ENCODE results near the gene FREY1.

Gene FREY1

GRCh38 chr11:45872651-45873356, 34.3 kb downstream of the FREY1 start:
- Histone ChIP-seq H3K4me3 (ENCODE audit: low read length, poor library complexity, severe bottlenecking) (no peak overlapping the region), H2AFZ (ENCODE audit: low read length) (no peak overlapping the region), H3K9ac (ENCODE audit: low read depth, low read length, poor library complexity, severe bottlenecking) (no peak overlapping the region), H3K36me3 (ENCODE audit: insufficient read depth, low read length) (peaks cover 65% of the 10 kb centered on the region; the same call in 1 of the 2 replicates), H3F3A (ENCODE audit: low read depth) (no peaks in the 10 kb centered on the region), H3K4me2 (ENCODE audit: low read depth, low read length, poor library complexity, severe bottlenecking) (no peak overlapping the region), H3K4me1 (ENCODE audit: insufficient read depth, low read length, poor library complexity, severe bottlenecking) (peaks cover 6% of the 10 kb centered on the region), H4K20me1 (ENCODE audit: insufficient read depth, low read length, poor library complexity, severe bottlenecking) (no peaks in the 10 kb centered on the region), H3K9me3 (ENCODE audit: insufficient read depth, low read depth, low read length) (no peaks in the 10 kb centered on the region), H3K79me2 (ENCODE audit: insufficient read depth, low read length) (no peaks in the 10 kb centered on the region), H3K9me2 (replicated peaks; ENCODE audit: low read depth, low read length) (no peaks in the 10 kb centered on the region), H3K27me3 (ENCODE audit: insufficient read depth, low read length, poor library complexity, severe bottlenecking) (no peaks in the 10 kb centered on the region)
- TF ChIP-seq CTCF (conservative IDR thresholded peaks at IDR 0.05; ENCODE audit: low read length) (peak; percentile 71), EZH2phosphoT487 (IDR thresholded peaks at IDR 0.05; ENCODE audit: borderline replicate concordance) (no peak)

GRCh38 chr11:45871638-45872037, 35.4 kb downstream of the FREY1 start:
- Histone ChIP-seq H3K4me2 (ENCODE audit: low read depth, low read length, poor library complexity, severe bottlenecking) (no peak overlapping the region), H3K9ac (ENCODE audit: low read depth, low read length, poor library complexity, severe bottlenecking) (no peak overlapping the region), H3K36me3 (ENCODE audit: insufficient read depth, low read length) (peaks cover 74% of the 10 kb centered on the region; the same call in 1 of the 2 replicates), H3K27me3 (ENCODE audit: insufficient read depth, low read length, poor library complexity, severe bottlenecking) (no peaks in the 10 kb centered on the region), H3K79me2 (ENCODE audit: insufficient read depth, low read length) (no peaks in the 10 kb centered on the region), H3K4me1 (ENCODE audit: insufficient read depth, low read length, poor library complexity, severe bottlenecking) (peaks cover 6% of the 10 kb centered on the region), H3K9me3 (ENCODE audit: insufficient read depth, low read depth, low read length) (no peaks in the 10 kb centered on the region), H3F3A (ENCODE audit: low read depth) (no peaks in the 10 kb centered on the region), H2AFZ (ENCODE audit: low read length) (no peak overlapping the region), H3K9me2 (replicated peaks; ENCODE audit: low read depth, low read length) (no peaks in the 10 kb centered on the region), H3K4me3 (ENCODE audit: low read length, poor library complexity, severe bottlenecking) (no peak overlapping the region), H4K20me1 (ENCODE audit: insufficient read depth, low read length, poor library complexity, severe bottlenecking) (no peaks in the 10 kb centered on the region)
- TF ChIP-seq CTCF (conservative IDR thresholded peaks at IDR 0.05; ENCODE audit: low read length) = no peak
- TF ChIP-seq EZH2phosphoT487 (IDR thresholded peaks at IDR 0.05; ENCODE audit: borderline replicate concordance) = no peak

GRCh38 chr11:45870706-45871105, 36.4 kb downstream of the FREY1 start:
- Histone ChIP-seq H3K27me3 (ENCODE audit: insufficient read depth, low read length, poor library complexity, severe bottlenecking) (no peaks in the 10 kb centered on the region), H3K4me1 (ENCODE audit: insufficient read depth, low read length, poor library complexity, severe bottlenecking) (peaks cover 6% of the 10 kb centered on the region), H3K36me3 (ENCODE audit: insufficient read depth, low read length) (peaks cover 75% of the 10 kb centered on the region; the same call in 1 of the 2 replicates), H3F3A (ENCODE audit: low read depth) (no peaks in the 10 kb centered on the region), H2AFZ (ENCODE audit: low read length) (no peak overlapping the region), H4K20me1 (ENCODE audit: insufficient read depth, low read length, poor library complexity, severe bottlenecking) (no peaks in the 10 kb centered on the region), H3K4me3 (ENCODE audit: low read length, poor library complexity, severe bottlenecking) (no peak overlapping the region), H3K9me2 (replicated peaks; ENCODE audit: low read depth, low read length) (no peaks in the 10 kb centered on the region), H3K9ac (ENCODE audit: low read depth, low read length, poor library complexity, severe bottlenecking) (no peak overlapping the region), H3K4me2 (ENCODE audit: low read depth, low read length, poor library complexity, severe bottlenecking) (no peak overlapping the region), H3K9me3 (ENCODE audit: insufficient read depth, low read depth, low read length) (no peaks in the 10 kb centered on the region), H3K79me2 (ENCODE audit: insufficient read depth, low read length) (no peaks in the 10 kb centered on the region)
- TF ChIP-seq EZH2phosphoT487 (IDR thresholded peaks at IDR 0.05; ENCODE audit: borderline replicate concordance) (no peak), CTCF (conservative IDR thresholded peaks at IDR 0.05; ENCODE audit: low read length) (no peak)

Data from Loucy (cell line).